ENCODE measurements around the gene TKTL1.

Gene TKTL1

DNA sequence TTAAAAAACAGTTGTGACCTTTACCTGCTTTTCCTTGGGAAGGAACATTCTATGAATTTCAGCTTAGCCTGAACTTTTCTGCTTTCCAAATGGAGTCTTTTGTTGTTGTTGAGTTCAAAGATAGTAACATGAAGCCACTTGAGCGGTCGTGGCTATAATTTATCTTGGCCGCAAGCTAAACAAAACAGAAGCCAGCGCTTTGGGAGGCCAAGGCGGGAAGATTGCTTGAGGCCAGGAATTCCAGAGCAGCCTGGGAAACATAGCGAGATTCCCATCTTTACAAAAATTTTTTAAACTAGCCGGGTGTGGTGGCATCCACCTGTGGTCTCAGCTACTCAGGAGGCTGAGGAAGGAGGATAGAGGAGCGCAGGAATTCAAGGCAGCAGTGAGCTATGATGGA, 29.9 kb downstream of the TKTL1 start:
- no peak overlapping the region for H3K4me3 ChIP-seq (ENCODE audit: control insufficient read depth, low read depth, low read length)
- TF ChIP-seq, protein P1, sequence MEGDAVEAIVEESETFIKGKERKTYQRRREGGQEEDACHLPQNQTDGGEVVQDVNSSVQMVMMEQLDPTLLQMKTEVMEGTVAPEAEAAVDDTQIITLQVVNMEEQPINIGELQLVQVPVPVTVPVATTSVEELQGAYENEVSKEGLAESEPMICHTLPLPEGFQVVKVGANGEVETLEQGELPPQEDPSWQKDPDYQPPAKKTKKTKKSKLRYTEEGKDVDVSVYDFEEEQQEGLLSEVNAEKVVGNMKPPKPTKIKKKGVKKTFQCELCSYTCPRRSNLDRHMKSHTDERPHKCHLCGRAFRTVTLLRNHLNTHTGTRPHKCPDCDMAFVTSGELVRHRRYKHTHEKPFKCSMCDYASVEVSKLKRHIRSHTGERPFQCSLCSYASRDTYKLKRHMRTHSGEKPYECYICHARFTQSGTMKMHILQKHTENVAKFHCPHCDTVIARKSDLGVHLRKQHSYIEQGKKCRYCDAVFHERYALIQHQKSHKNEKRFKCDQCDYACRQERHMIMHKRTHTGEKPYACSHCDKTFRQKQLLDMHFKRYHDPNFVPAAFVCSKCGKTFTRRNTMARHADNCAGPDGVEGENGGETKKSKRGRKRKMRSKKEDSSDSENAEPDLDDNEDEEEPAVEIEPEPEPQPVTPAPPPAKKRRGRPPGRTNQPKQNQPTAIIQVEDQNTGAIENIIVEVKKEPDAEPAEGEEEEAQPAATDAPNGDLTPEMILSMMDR (IDR thresholded peaks at IDR 0.05; ENCODE audit: control insufficient read depth, insufficient read depth, low read depth, low read length, missing control alignments), result no peak
- no peak for DNase-seq (ENCODE audit: low read depth)

DNA sequence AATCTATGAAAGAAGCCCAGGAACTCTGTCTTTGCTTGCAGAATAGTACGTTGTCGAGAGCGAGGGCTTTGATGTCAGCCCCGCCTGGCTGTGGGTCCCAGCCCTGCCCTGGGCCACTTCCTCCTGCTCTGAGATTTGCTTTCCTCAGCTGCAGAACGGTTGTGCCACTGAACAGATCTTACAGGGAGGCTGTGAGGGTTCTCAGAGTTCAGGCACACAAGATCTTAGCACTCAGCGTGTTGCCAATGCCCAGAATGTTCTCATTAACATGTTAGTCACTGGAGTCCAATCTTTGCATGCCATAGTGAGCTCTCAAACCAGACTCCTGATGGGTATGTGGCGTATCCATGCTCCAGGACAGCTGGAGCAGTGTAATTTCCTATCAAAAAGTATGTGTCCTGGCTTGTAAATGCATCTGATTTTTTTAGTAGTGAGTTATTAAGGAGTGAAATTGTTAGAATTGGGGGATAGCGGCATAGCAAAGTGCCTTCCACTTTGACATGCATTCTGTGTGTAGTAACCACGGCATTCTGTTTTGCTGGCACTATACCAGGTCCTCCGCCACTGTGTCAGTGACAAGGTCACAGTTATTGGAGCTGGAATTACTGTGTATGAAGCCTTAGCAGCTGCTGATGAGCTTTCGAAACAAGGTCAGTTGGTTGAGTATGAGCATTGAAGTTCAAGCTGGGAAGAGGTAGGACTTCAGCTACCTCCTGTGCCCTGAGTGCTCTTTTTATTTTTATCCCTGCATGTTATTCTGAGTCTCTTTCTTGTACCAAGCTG, 31.6 kb downstream of the TKTL1 start:
- H3K4me3 ChIP-seq (ENCODE audit: control insufficient read depth, low read depth, low read length), result no peak overlapping the region
- peak; percentile 35 for DNase-seq (ENCODE audit: low read depth)
- TF ChIP-seq, protein P1 (IDR thresholded peaks at IDR 0.05; ENCODE audit: control insufficient read depth, insufficient read depth, low read depth, low read length, missing control alignments), result no peak

DNA sequence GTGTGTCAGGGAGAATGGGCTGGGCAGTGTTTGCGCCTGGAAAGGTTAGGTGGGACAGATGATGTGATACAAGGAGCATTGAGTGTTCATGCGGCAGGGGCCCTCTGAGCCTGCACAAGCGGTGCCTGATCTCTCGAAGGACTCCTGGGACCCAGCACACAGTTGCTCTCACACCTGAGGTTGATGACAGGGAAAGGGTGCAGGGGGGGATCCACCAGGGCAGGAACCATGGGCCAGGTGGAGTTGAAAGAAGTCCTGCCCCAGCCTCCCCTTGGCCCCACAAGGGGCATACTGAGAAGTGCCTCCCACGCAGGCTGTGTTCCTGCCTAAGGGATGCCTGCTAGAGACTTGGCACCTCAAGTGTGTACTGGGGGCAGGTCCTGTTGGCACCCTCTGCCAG, 33.1 kb downstream of the TKTL1 start:
- no peak for DNase-seq (ENCODE audit: low read depth)
- TF ChIP-seq, protein P1 (IDR thresholded peaks at IDR 0.05; ENCODE audit: control insufficient read depth, insufficient read depth, low read depth, low read length, missing control alignments), result no peak
- H3K4me3 ChIP-seq (ENCODE audit: control insufficient read depth, low read depth, low read length), result no peak overlapping the region

DNA sequence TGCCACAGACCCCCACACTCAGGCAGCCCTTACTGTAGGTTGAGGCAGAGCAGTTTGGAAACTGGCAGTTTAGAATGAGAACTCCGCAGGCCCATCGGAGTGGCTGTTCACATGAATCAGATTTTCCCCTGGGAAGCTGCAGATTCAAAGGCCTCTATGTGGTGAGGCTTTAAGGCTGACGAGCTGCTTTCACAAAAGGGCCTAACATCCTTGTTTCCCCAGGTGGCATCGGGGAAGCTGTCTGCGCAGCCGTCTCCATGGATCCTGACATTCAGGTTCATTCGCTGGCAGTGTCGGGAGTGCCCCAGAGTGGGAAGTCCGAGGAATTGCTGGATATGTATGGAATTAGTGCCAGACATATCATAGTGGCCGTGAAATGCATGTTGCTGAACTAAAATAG, 33.7 kb downstream of the TKTL1 start:
- H3K4me3 ChIP-seq (ENCODE audit: control insufficient read depth, low read depth, low read length), result no peak overlapping the region
- TF ChIP-seq, protein P1 (IDR thresholded peaks at IDR 0.05; ENCODE audit: control insufficient read depth, insufficient read depth, low read depth, low read length, missing control alignments), result no peak
- DNase-seq (ENCODE audit: low read depth), result no peak

DNA sequence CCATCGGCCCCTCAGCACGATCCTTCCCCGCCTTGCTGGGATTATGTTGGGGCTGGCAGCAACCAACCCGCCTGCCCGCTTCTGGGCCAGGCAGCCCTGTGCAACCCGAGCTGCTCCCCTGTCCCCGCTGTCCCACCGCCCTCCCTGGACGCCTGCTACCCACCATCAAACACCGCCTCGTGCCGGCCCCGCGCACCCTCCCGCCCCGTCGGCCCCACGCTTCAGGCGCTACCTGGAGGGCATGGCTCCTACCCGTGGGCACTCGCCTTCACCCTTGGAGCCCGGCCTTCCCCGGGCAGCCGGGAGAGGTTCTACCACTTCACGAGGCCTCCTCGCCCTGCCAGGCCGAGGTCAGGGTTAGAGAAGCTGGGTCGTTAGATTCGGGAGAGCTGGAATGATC, 37.0 kb downstream of the TKTL1 start:
- TF ChIP-seq, protein P1 (IDR thresholded peaks at IDR 0.05; ENCODE audit: control insufficient read depth, insufficient read depth, low read depth, low read length, missing control alignments), result no peak
- H3K4me3 ChIP-seq (ENCODE audit: control insufficient read depth, low read depth, low read length), result no peak overlapping the region
- DNase-seq (ENCODE audit: low read depth), result no peak

DNA sequence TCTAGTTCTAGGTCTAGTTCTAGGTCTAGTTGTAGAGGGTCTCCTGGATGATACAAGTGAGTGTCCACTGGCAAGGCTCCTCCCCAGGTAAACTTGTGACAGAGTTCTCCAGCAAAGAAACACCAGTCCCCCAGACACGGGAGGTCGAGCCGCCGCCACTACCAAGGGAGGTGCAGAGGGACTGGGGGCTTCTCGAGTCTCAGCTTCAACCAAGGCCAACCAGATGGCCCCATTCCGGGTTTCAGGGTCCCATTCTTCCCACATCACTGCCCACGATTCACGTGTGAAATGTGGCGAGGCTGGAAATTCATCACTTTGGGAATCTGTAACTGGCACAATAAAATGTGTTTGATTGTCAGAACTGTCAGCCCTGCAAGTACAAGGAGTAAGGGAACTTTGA, 37.5 kb downstream of the TKTL1 start:
- H3K4me3 ChIP-seq (ENCODE audit: control insufficient read depth, low read depth, low read length), result no peak overlapping the region
- TF ChIP-seq, protein P1 (IDR thresholded peaks at IDR 0.05; ENCODE audit: control insufficient read depth, insufficient read depth, low read depth, low read length, missing control alignments), result no peak
- no peak for DNase-seq (ENCODE audit: low read depth)
